HepG2 (cell line): ENCODE measurements around the gene SASH3. TPM values are rescaled to one million over a fixed set of nuclear protein-coding genes. Genes with fewer than 3 reads are reported as not detected.
A peak's percentile ranks its signal among the peaks of the same experiment; 100 is the strongest.

Experiments used
- ATAC-seq: fragments of 200-7000 bp; cut with Tn5 transposase; 3 replicates; pipeline ENCODE4 v1.9.1; 2020; ENCODE audit warnings: mild to moderate bottlenecking, moderate library complexity
- BruUV-seq: library from RNA; stranded (reverse); fragments of 400-500 nt; replicated peaks from 2 replicates; lab custom pipeline; 2021; lab: Mats Ljungman, UMichigan
- CTCF ChIA-PET: fragments of 300-600 bp; formaldehyde crosslinking; extraction: SDS; loops from one replicate; lab custom pipeline; 2021; ENCODE audit warnings: low total read pairs, inconsistent platforms, low intra/inter-chr PET ratio; lab: Yijun Ruan, JAX
- POLR2A ChIA-PET: fragments of 350-600 bp; sonication (Branson Sonifier 250); formaldehyde crosslinking; loops from one replicate; lab custom pipeline; 2020; ENCODE audit warnings: antibody characterized with exemption, inconsistent platforms; lab: Yijun Ruan, JAX
- DNase-seq: peaks from one replicate; pipeline ENCODE4 v3.0.0-alpha.2; 2015; ENCODE audit warnings: low spot score
- FAIRE-seq: peaks from 3 replicates; lab custom pipeline; 2011; peaks lifted over from hg19 to GRCh38; lab: Jason Lieb, UNC
- H2AFZ ChIP-seq: one replicate; pipeline ENCODE4 v1.6.1; 2011; ENCODE audit warnings: low read length, inconsistent platforms
- H3K27ac ChIP-seq: fragments of 300-600 bp; 3 replicates; pipeline ENCODE4 v1.8.0; 2011; ENCODE audit warnings: mixed run types, mild to moderate bottlenecking, mixed read lengths, low read length, inconsistent platforms; ENCODE audit not compliant: insufficient read depth; ENCODE audit errors: extremely low read length
- H3K27me3 ChIP-seq, 2 experiments: fragments of 200-600 bp in 1 of 2; 2 replicates in 1 of 2; 3 replicates in 1 of 2; pipeline versions ENCODE4 v1.6.0 to v1.8.0; 2011; ENCODE audit warnings: low read length in 2 of 2, mild to moderate bottlenecking in 2 of 2, moderate library complexity in 2 of 2, inconsistent platforms in 1 of 2; ENCODE audit not compliant: insufficient read depth in 2 of 2, control insufficient read depth in 1 of 2
- H3K36me3 ChIP-seq, 2 experiments: fragments of 200-600 bp in 1 of 2; replicated peaks in 1 of 2; 2 replicates in 1 of 2; 3 replicates in 1 of 2; pipeline versions ENCODE4 v1.5.1 to v1.8.0; 2011; ENCODE audit warnings: low read length in 2 of 2, inconsistent platforms in 1 of 2; ENCODE audit not compliant: insufficient read depth in 2 of 2, control insufficient read depth in 1 of 2
- H3K4me1 ChIP-seq: 2 replicates; pipeline ENCODE4 v1.5.1; 2012; ENCODE audit warnings: low read length, inconsistent platforms; ENCODE audit not compliant: insufficient read depth
- H3K4me2 ChIP-seq: 2 replicates; pipeline ENCODE4 v1.6.0; 2011; ENCODE audit warnings: low read depth, low read length, inconsistent platforms
- H3K4me3 ChIP-seq, 3 experiments: fragments of 200-600 bp in 1 of 3; sonication (generic), shearing (Covaris generic) in 1 of 3; replicated peaks in 1 of 3; 2 replicates each; pipeline ENCODE4 v1.5.1; 2011 to 2016; ENCODE audit warnings: low read length in 3 of 3, inconsistent platforms in 2 of 3, low read depth in 2 of 3, mild to moderate bottlenecking in 2 of 3, control low read depth in 1 of 3, mixed read lengths in 1 of 3; ENCODE audit not compliant: insufficient read depth in 1 of 3
- H3K79me2 ChIP-seq: one replicate; pipeline ENCODE4 v1.6.1; 2011; ENCODE audit warnings: low read length, inconsistent platforms; ENCODE audit not compliant: insufficient read depth
- H3K9ac ChIP-seq: 2 replicates; pipeline ENCODE4 v1.6.0; 2011; ENCODE audit warnings: mild to moderate bottlenecking, low read depth, low read length, inconsistent platforms; ENCODE audit not compliant: insufficient read depth
- H3K9me3 ChIP-seq: 2 replicates; pipeline ENCODE4 v1.5.1; 2012; ENCODE audit warnings: mild to moderate bottlenecking, low read length
- H4K20me1 ChIP-seq: 2 replicates; pipeline ENCODE4 v1.6.0; 2011; ENCODE audit warnings: inconsistent platforms, mild to moderate bottlenecking, low read length, moderate library complexity; ENCODE audit not compliant: insufficient read depth
- RFX5 ChIP-seq: IDR thresholded peaks from 2 replicates; pipeline ENCODE4 v1.6.1; 2011; ENCODE audit warnings: low read depth, low read length, improper control_type of control experiment
- RNF2 ChIP-seq: fragments of 450-650 bp; conservative IDR thresholded peaks from 2 replicates; pipeline ENCODE4 v1.6.1; 2016; ENCODE audit warnings: low read depth
- SRSF9 ChIP-seq: fragments of 200-400 bp; formaldehyde crosslinking; IDR thresholded peaks from 2 replicates; pipeline ENCODE4 v1.6.1; 2018; ENCODE audit warnings: borderline replicate concordance, mild to moderate bottlenecking, low read depth, low read length; ENCODE audit not compliant: insufficient read depth, poor library complexity, severe bottlenecking
- ZNF331 ChIP-seq: sonication (generic); formaldehyde crosslinking; IDR thresholded peaks from 2 replicates; pipeline ENCODE4 v1.4.0; 2020; ENCODE audit warnings: missing genetic modification reagents
- ZNF639 ChIP-seq: conservative IDR thresholded peaks from 2 replicates; pipeline ENCODE4 v1.6.1; 2018; ENCODE audit warnings: missing genetic modification reagents
- ZNF687 ChIP-seq: sonication (generic); formaldehyde crosslinking; IDR thresholded peaks from 2 replicates; pipeline ENCODE4 v1.5.1; 2020; ENCODE audit warnings: mild to moderate bottlenecking, missing genetic modification reagents, moderate library complexity
- ZNF790 ChIP-seq: sonication (generic); formaldehyde crosslinking; IDR thresholded peaks from 2 replicates; pipeline ENCODE4 v1.8.0; 2022; ENCODE audit warnings: missing genetic modification reagents, mild to moderate bottlenecking, borderline replicate concordance
- WGBS: methylation state at CpG from one replicate; pipeline ENCODE4 v1.1.6; 2017; ENCODE audit warnings: low lambda C conversion rate; 5-methylcytosine and 5-hydroxymethylcytosine counted together
- in situ Hi-C: cut with HindIII; loops from 2 replicates; pipeline ENCODE4 v1.10.0; 2017; ENCODE audit warnings: low pct_unique_long_range_greater_than_20kb; ENCODE audit not compliant: extremely low pct_ligation_motif_present
- intact Hi-C: fragments of 100-400 bp; cut with micrococcal nuclease; formaldehyde crosslinking; loops from one replicate; pipeline ENCODE4 v1.10.0; 2022; ENCODE audit not compliant: unreplicated experiment
- polyA plus RNA-seq, 8 experiments: library from polyadenylated mRNA; depleted of rRNA in 3 of 8; stranded (reverse) in 7 of 8; unstranded in 1 of 8; fragments of >200 nt; fragmentation: Illumina TruSeq in 4 of 8; extraction: Trizol in 4 of 8; gene quantifications; 2 replicates each; pipeline versions ENCODE4 v1.2.1 to v1.2.3, GENCODE V29; 2011 to 2016; ENCODE audit warnings: low read depth in 4 of 8, missing spikeins in 1 of 8, mixed read lengths in 1 of 8; ENCODE audit not compliant: insufficient read depth in 1 of 8
- total RNA-seq, 5 experiments: library from RNA; depleted of rRNA; stranded (reverse); fragments of >200 nt; fragmentation: Illumina TruSeq; extraction: Trizol; gene quantifications; 2 replicates each; pipeline ENCODE4 v1.2.3, GENCODE V29; 2016; ENCODE audit warnings: low read depth in 1 of 5

The SASH3 gene
- total and polyA plus RNA-seq, 2 of the 13 experiments (the other 11 are each of a cell fraction or from before 2014, with no cell fraction given), result 0.08 TPM; not detected in 1

- TF ChIP-seq ZNF687 (CRISPR knock-in tag) (peak; percentile 88), ZNF331 (CRISPR knock-in tag) (no peak), ZNF639 (CRISPR knock-in tag) (no peak), RFX5 (no peak)
Measured at GRCh38 chrX:129777218-129778030, 2.3 kb upstream of the SASH3 start (continued).

- Histone ChIP-seq H2AFZ (no peak overlapping the region), H3K79me2 (no peaks in the 10 kb centered on the region), H3K27ac (no peak overlapping the region), H3K4me3 (no peak overlapping the region), H3K4me2 (no peak overlapping the region)
- in situ Hi-C loops, result no loop called here
- 76% methylated on average over 7 of the region's 7 CpGs for WGBS
- TF ChIP-seq ZNF790 (CRISPR knock-in tag), result no peak
- TF ChIP-seq SRSF9, result no peak
- no peak for TF ChIP-seq RNF2
- TF ChIP-seq, all 625 proteins: peak for 0
- intact Hi-C loops, result no loop called here
- no peaks in the 10 kb centered on the region for H3K36me3 ChIP-seq
- ATAC-seq (no peak), DNase-seq (no peak), FAIRE-seq (no peak)
- peaks cover 32% of the 10 kb centered on the region for H3K4me1 ChIP-seq
- H4K20me1 ChIP-seq, result no peaks in the 10 kb centered on the region
- no TSS peak for BruUV-seq
- ChIA-PET CTCF (no interaction called here), POLR2A (no interaction called here)
- H3K9ac ChIP-seq, result no peak overlapping the region
- no peaks in the 10 kb centered on the region for H3K9me3 ChIP-seq
- no peaks in the 10 kb centered on the region for H3K27me3 ChIP-seq
Measured at GRCh38 chrX:129779086-129779672, 570 bp upstream of the SASH3 start.
